Fibroblast of lung (primary cell): Measurements from ENCODE around the gene OPN3.

Experiments used
- EZH2 ChIP-seq: IDR thresholded peaks from 2 replicates; pipeline ENCODE4 v1.5.1; 2012; ENCODE audit warnings: low read length, control low read depth, mild to moderate bottlenecking; ENCODE audit errors: missing control alignments
- TF ChIP-seq, protein P1 (sequence below), 2 donors: IDR thresholded peaks in 1 of 2; conservative IDR thresholded peaks in 1 of 2; 1 replicate in 1 of 2; 2 replicates in 1 of 2; pipeline ENCODE4 v1.5.1; 2011 to 2012; ENCODE audit warnings: low read length in 2 of 2, control low read depth in 1 of 2, inconsistent platforms in 1 of 2, low read depth in 1 of 2, mild to moderate bottlenecking in 1 of 2

DNA sequence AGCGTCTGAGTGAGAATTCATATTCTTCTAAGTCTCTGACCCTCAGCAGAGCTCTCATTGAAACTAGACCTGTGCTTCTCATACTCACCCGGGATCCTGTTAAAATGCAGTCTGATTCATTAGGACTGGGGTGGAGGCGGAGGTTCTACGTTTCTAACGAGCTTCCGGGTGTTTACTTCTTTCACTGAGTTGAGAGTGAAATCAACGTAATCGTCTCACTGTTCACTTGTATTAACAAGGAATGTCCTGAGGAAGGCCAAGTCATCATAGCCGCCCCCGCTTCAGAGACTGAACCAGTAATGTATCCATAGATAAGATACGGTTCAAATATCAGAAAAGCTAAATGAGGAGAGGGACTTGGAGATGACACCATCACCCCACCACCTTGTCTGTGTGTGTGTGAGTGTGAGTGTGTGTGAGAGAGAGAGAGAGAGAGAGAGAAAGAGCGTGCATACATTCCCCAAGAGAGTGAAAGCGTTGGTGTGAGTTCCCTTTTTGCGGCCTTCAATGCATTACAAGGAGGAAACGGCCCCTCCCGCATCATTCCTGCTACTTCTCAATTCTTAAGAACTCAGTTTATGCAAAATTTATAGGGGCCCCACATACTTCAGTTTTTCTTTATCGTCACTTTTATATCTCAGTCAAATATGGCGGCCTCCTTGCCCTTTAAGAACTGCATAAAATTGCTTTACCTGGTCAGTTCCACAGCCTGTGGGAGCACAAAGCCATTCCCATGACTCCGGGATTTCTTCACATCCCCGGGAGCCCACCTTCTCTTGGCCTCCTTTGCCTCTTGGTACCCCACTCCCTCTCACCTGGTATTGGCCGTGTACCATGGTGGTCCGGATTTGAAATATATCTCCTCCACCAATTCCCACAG, 88.2 kb downstream of the OPN3 start:
- TF ChIP-seq, protein P1, sequence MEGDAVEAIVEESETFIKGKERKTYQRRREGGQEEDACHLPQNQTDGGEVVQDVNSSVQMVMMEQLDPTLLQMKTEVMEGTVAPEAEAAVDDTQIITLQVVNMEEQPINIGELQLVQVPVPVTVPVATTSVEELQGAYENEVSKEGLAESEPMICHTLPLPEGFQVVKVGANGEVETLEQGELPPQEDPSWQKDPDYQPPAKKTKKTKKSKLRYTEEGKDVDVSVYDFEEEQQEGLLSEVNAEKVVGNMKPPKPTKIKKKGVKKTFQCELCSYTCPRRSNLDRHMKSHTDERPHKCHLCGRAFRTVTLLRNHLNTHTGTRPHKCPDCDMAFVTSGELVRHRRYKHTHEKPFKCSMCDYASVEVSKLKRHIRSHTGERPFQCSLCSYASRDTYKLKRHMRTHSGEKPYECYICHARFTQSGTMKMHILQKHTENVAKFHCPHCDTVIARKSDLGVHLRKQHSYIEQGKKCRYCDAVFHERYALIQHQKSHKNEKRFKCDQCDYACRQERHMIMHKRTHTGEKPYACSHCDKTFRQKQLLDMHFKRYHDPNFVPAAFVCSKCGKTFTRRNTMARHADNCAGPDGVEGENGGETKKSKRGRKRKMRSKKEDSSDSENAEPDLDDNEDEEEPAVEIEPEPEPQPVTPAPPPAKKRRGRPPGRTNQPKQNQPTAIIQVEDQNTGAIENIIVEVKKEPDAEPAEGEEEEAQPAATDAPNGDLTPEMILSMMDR (conservative IDR thresholded peaks at IDR 0.05 in 1 of 2, IDR thresholded peaks at IDR 0.05 in 1 of 2; ENCODE audit: low read depth in 1 of 2, low read length in 2 of 2), result no peak
- TF ChIP-seq EZH2, result no peak
